Right lobe of liver (tissue), 6 donors: ENCODE results near the gene PMEL. TPM values are rescaled to one million over a fixed set of nuclear protein-coding genes. Genes with fewer than 3 reads are reported as not detected.
"Not testable (repeated sequence)": the region's sequence is repeated elsewhere in the genome, so short reads cannot be mapped to it uniquely, and the experiment has no call there.

ENCODE experiments used
- ATAC-seq, 4 donors: fragments of 200-7000 bp; cut with Tn5 transposase; one replicate each; pipeline ENCODE4 v1.9.1; 2020; ENCODE audit warnings: mild to moderate bottlenecking in 4 of 4, moderate library complexity in 4 of 4
- DNase-seq, 3 donors: peaks; one replicate each; pipeline ENCODE4 v3.0.0-alpha.2; 2020
- H3K27ac ChIP-seq, 3 donors: fragments of 200-600 bp; one replicate each; pipeline ENCODE4 v1.8.0; 2022
- H3K27me3 ChIP-seq, 2 donors: fragments of 200-600 bp; one replicate each; pipeline ENCODE4 v1.8.0; 2022
- H3K36me3 ChIP-seq, 4 donors: fragments of 200-600 bp; sonication (generic) in 1 of 4; one replicate each; pipeline versions ENCODE4 v1.5.1 to v1.8.0; 2017 to 2022; ENCODE audit warnings: control low read depth in 1 of 4
- H3K4me1 ChIP-seq, 4 donors: fragments of 200-600 bp; sonication (generic) in 1 of 4; one replicate each; pipeline versions ENCODE4 v1.5.1 to v1.8.0; 2017 to 2022; ENCODE audit warnings: control low read depth in 1 of 4
- H3K4me3 ChIP-seq, 3 donors: fragments of 200-600 bp; one replicate each; pipeline ENCODE4 v1.8.0; 2022
- H3K9me3 ChIP-seq, 4 donors: fragments of 200-600 bp; sonication (generic) in 1 of 4; one replicate each; pipeline versions ENCODE4 v1.5.1 to v1.8.0; 2017 to 2022; ENCODE audit warnings: control low read depth in 1 of 4
- POLR2A ChIP-seq: fragments of 450-650 bp; IDR thresholded peaks from one replicate; pipeline ENCODE4 v1.6.1; 2017; ENCODE audit warnings: antibody characterized with exemption, mild to moderate bottlenecking
- WGBS: methylation state at CpG from one replicate; pipeline ENCODE4 v1.1.6; 2018; ENCODE audit warnings: low coverage, low lambda C conversion rate; ENCODE audit not compliant: insufficient coverage; ENCODE audit errors: missing lambda C conversion rate; 5-methylcytosine and 5-hydroxymethylcytosine counted together
- intact Hi-C, 2 donors: fragments of 100-400 bp; cut with DNase I; formaldehyde crosslinking; loops; one replicate each; pipeline versions ENCODE4 v1.11.2 to v1.14.1; 2022
- total RNA-seq, 6 experiments: library from RNA; depleted of rRNA in 2 of 6; stranded (reverse); fragments of >200 nt in 2 of 6; fragmentation: NEBNext Ultra II Directional in 3 of 6; extraction: Animal tissue kit (Norgen Biotek cat#: 25700) in 3 of 6; gene quantifications; one replicate each; pipeline versions ENCODE4 v1.1.0 to v1.2.4, GENCODE V29; 2016 to 2023
- TF ChIP-seq, protein P1 (sequence below), 4 donors: fragments of 200-600 bp in 3 of 4; fragments of 450-650 bp in 1 of 4; IDR thresholded peaks; one replicate each; pipeline versions ENCODE4 v1.5.1 to v1.8.0; 2016 to 2022; ENCODE audit warnings: antibody characterized with exemption in 4 of 4, mild to moderate bottlenecking in 2 of 4
- donor health status: DM: no; HTN: yes; CAD: no.
- donor health status: DM: no; HTN: no; CAD: no.
- donor health status: DM: no; HTN: no; CAD: no.
- donor health status: DM: no; HTN: yes; CAD: no.
- donor health status: DM: no; HTN: yes; CAD: no.

Gene PMEL
- total RNA-seq, 6 experiments from 2014 or later = 1.5 to 4.5 (median 2.7) TPM

DNA sequence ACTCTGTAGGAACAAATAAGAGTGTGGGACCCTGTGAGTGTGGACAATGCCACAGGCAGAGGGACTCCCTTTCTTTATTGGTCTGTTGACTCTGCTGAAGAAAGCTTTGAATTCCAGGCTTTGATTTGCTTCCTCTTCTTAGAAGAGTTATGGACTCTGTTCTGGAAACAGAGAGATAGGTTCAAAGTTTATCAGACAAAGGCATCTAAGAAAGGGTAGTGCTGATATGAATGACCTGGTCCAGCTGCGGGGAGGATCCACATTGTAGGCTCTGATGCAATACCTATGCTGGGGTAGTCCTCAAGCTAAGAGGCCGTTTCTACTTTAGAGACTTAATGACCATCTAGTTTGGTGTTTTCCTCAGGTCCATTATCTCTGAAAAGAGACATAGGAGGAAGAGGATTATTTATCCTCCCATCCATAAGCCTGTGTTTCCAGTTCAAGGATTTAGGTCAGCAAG lies 44.3 kb upstream of the PMEL start:
- no peaks in the 10 kb centered on the region for H3K27me3 ChIP-seq
- 24% methylated on average over 2 of the region's 2 CpGs for WGBS
- peaks cover 0 to 35% (median 6%) of the 10 kb centered on the region in 4 donors for H3K4me1 ChIP-seq
- no peaks in the 10 kb centered on the region for H3K36me3 ChIP-seq
- TF ChIP-seq, protein P1, sequence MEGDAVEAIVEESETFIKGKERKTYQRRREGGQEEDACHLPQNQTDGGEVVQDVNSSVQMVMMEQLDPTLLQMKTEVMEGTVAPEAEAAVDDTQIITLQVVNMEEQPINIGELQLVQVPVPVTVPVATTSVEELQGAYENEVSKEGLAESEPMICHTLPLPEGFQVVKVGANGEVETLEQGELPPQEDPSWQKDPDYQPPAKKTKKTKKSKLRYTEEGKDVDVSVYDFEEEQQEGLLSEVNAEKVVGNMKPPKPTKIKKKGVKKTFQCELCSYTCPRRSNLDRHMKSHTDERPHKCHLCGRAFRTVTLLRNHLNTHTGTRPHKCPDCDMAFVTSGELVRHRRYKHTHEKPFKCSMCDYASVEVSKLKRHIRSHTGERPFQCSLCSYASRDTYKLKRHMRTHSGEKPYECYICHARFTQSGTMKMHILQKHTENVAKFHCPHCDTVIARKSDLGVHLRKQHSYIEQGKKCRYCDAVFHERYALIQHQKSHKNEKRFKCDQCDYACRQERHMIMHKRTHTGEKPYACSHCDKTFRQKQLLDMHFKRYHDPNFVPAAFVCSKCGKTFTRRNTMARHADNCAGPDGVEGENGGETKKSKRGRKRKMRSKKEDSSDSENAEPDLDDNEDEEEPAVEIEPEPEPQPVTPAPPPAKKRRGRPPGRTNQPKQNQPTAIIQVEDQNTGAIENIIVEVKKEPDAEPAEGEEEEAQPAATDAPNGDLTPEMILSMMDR (IDR thresholded peaks at IDR 0.05) = no peak
- no peak for TF ChIP-seq POLR2A
- intact Hi-C loops = no loop called here
- no peaks in the 10 kb centered on the region for H3K9me3 ChIP-seq
- no peak overlapping the region for H3K27ac ChIP-seq
- DNase-seq (no peak), ATAC-seq (peak in 1 of 4 donors; percentile 20)
- no peak overlapping the region for H3K4me3 ChIP-seq

DNA sequence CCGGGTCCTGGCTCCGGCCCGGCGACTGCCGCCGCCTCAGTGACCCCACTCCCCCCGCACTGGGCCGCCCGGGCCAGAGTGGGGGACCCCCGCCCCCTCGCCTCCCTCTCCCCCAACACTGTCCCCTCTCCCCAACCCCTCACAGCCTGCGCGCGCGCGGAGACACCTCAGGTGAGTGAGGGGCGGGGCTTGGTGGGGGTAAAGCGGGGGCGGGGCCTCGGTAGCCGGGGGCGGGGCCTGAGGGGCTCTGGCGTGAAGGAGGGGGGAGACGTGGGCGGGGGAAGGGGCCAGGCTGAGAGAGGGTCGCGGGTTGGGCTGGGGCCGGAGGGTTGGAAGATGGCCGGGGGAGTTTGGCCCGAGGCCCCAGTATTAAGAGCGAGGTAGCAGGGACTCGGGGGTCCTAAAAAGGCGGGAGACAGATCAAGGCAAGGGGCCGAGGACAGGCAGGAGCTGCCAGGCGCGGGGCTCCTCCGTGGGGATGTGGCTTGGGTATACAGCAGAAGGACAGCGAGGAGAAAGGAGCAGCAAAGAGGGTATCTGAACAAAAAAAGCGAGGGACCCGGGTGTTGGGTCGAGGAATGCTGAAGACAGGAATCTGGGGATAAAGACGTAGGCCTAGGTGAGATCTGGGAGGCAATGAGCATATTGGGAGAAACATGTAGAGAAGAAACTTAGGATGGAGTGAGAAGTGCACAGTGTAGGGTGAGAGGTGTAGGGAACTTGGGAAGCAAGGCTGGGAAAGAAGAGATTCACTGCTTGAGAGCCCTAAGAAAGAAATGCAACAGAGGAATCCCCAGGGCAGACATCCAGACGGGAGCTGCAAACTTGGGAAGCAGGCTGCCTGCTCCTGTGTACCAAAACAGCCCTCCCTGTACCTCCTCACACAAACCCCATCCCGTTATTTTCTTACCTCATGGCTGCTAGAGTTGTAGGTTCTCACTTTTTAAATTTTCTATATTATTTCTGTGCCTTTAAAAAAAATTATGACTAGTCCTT lies 42.0 kb upstream of the PMEL start:
- WGBS = 5% methylated on average over 38 of the region's 44 CpGs
- Histone ChIP-seq H3K4me1 (peaks cover 0 to 13% (median 2%) of the 10 kb centered on the region in 4 donors), H3K9me3 (no peaks in the 10 kb centered on the region), H3K27ac (peak overlapping the region; percentile 41 to 78 (median 78)), H3K4me3 (peak overlapping the region; percentile 77 to 90 (median 85)), H3K36me3 (peaks cover 0 to 18% (median 5%) of the 10 kb centered on the region in 4 donors), H3K27me3 (no peaks in the 10 kb centered on the region)
- no peak for TF ChIP-seq POLR2A
- TF ChIP-seq, protein P1 (IDR thresholded peaks at IDR 0.05) = no peak
- ATAC-seq (peak; percentile 73 to 87 (median 79)), DNase-seq (peak in 2 of 3 donors; percentile 70 to 72)
- intact Hi-C loops = no loop called here

DNA sequence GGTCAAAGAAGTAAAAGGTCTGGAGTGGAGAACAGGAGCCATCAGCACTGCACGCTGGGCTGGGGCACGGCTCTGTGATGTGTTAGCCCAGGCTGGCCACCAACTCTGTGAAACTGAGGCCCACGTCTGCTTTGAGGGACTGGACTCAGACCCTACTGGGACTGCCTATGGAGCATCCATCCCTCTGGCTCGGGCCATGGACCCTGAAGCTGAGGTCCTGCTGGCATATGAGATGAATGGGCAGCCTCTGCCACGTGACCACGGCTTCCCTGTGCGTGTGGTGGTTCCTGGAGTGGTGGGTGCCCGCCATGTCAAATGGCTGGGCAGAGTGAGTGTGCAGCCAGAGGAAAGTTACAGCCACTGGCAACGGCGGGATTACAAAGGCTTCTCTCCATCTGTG lies 38.4 kb upstream of the PMEL start:
- intact Hi-C loops = no loop called here
- no peaks in the 10 kb centered on the region for H3K9me3 ChIP-seq
- peaks cover 0 to 21% (median 7%) of the 10 kb centered on the region in 4 donors for H3K36me3 ChIP-seq
- no peak for DNase-seq
- H3K27ac ChIP-seq = no peak overlapping the region
- H3K4me3 ChIP-seq = no peak overlapping the region
- H3K4me1 ChIP-seq = peaks cover 0 to 22% (median 7%) of the 10 kb centered on the region in 4 donors
- WGBS = 90% methylated on average over 2 of the region's 10 CpGs
- H3K27me3 ChIP-seq = no peaks in the 10 kb centered on the region
- TF ChIP-seq, protein P1 (IDR thresholded peaks at IDR 0.05) = no peak
- TF ChIP-seq POLR2A = no peak
- ATAC-seq = no peak

DNA sequence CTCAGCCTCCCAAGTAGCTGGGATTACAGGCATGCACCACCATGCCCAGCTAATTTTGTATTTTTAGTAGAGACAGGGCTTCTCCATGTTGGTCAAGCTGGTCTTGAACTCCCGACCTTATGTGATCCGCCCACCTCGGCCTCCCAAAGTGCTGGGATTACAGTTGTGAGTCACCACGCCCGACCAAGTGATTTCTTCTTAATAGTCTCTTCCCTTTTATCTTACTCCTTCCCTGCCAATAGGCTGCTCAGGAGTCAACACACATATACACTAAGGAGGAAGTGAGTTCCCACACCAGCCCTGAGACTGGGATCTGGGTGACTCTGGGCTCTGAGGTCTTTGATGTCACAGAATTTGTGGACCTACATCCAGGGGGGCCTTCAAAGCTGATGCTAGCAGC lies 37.5 kb upstream of the PMEL start:
- peaks cover 0 to 29% (median 7%) of the 10 kb centered on the region in 4 donors for H3K4me1 ChIP-seq
- H3K4me3 ChIP-seq, DNase-seq, intact Hi-C loops, ATAC-seq, H3K27ac ChIP-seq, H3K27me3 ChIP-seq, H3K9me3 ChIP-seq: not testable (repeated sequence)
- peaks cover 0 to 21% (median 7%) of the 10 kb centered on the region in 4 donors for H3K36me3 ChIP-seq
- 93% methylated on average over 5 of the region's 5 CpGs for WGBS
